ENCODE measurements around the gene NXF2B.

- TF ChIP-seq CTCF (conservative IDR thresholded peaks at IDR 0.05; ENCODE audit: low read depth, low read length): no peak
- TF ChIP-seq EZH2 (IDR thresholded peaks at IDR 0.05; ENCODE audit: borderline replicate concordance, low read depth, low read length, poor library complexity, severe bottlenecking): no peak
Measured at GRCh38 chrX:102338162-102338561, 101.6 kb downstream of the NXF2B start.
